LNCAP (cell line): Measurements from ENCODE around the gene C6orf120.

Experiments
- CTCF ChIP-seq: fragments of 450-650 bp; IDR thresholded peaks from 2 replicates; pipeline ENCODE4 v1.5.1; 2017; ENCODE audit warnings: mild to moderate bottlenecking

The C6orf120 gene

DNA sequence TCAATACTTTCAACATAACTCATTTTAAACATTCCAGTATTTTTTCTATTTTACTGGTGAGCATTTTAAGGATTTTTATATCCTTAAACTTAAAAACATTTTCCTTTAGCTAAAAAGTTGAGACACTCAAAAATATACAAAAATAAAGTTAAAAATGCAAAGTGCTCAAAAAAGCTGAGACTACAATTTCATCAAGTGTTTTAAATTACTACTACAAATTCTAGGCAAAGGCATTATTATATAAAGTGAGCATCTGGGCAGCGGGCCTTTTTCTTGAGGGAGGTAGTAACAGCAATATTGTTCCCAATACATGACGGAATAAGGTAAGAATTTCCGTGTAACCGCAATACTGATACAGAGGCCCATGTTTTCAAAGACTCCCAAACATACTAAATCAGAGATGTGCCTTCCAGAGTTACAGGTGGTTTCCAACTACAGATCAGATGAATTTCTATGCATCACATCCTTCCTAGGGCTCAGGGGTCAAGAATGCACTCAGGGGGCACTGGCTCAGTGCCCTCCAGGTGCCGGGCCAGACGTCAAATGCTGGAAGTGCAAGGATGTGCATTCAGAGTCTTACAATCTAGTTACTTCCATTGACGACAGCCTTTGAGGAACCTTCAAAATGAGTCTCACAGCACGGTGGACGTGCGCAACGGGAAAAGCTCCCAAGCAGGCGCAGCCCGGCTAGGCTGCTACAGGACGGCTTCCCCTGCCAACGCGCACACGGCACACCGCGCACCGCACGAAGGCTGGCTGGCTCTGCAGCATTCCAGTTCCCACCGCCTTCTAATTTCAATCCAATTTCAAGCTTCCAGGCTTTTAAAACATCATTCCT, 20.7 kb downstream of the C6orf120 start:
- no peak for TF ChIP-seq CTCF

DNA sequence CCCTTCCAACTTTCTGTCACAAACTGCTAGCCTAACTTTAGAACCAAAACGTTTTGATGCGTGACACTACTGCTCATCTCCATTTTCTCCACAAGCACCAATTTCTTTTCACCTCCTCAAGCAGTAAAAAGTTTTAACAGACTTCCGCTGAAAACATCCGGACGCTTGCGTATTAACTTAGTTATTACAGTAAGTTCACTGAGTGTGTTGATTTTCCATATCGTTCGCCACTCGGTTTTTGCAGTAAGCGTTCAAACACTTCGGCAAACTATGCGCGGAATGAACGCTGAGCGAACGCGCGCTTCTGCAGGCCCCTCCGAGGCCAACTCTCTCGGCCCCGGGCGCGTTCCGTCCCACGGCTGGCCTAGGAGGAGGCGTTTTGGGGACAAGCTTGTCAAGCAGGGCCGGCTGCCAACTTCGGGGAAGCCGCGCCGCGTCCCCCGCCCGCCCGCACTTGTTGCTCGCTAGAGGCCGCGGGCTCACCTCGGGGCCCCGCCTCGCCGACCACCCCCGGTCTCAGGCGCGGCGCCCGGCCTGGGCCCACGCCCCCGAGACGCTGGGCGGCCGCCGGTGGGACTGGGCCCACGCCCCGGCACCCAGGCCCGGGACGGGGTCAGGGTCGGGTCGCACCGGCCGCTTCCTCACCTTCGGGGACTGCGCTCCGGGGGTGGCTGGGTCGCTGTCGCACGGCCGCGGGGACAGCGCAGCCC, 21.4 kb downstream of the C6orf120 start:
- TF ChIP-seq CTCF: no peak

DNA sequence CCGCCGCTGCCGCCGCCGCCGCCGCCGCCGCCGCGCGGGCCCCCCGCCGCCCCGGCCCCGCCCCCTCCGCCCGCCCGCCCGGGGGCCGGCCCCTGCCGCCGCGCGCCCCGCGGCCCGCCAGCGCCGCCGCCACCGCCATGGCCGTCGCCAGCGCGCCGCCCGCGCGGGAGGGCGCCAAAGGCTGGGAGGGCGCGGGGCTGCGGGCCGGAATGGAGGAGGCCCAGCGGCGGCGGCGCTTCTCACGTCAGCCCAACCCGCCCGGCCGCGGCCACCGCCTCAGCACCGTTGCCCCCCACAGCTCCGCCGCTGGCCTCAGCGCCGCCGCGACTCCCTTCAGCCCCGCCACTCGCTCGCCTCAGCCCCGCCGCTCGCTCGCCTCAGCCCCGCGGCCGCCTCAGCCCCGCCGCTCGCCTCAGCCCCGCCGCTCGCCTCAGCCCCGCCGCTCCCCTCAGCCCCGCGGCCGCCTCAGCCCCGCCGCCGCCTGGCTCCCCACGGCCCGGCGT, 22.1 kb downstream of the C6orf120 start:
- TF ChIP-seq CTCF: no peak

- TF ChIP-seq CTCF: no peak
Measured at GRCh38 chr6:169724494-169725124, 22.7 kb downstream of the C6orf120 start, which contains the start of gene PHF10. PHF10 (minus strand) TSS chr6:169724500; CDS start chr6:169723931, 569 bp downstream.

- no peak for TF ChIP-seq CTCF
Measured at GRCh38 chr6:169725125-169726048, 23.5 kb downstream of the C6orf120 start.

DNA sequence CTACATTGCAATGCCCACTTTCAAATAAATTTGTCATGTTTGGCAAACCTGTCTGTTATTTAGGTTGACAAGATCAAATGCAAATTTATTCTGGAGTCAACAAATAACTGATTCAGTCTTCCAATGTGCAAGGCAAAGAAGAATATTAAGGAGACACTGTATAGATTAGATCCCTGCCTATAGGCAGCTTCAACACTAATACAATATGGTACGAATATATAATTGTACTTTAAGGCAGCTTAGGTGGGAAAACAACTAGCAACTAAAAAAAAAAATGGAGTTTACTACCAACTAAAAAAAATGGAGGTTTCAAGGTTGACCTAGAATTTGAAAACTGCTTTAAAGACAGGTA, 24.1 kb downstream of the C6orf120 start:
- TF ChIP-seq CTCF: no peak

DNA sequence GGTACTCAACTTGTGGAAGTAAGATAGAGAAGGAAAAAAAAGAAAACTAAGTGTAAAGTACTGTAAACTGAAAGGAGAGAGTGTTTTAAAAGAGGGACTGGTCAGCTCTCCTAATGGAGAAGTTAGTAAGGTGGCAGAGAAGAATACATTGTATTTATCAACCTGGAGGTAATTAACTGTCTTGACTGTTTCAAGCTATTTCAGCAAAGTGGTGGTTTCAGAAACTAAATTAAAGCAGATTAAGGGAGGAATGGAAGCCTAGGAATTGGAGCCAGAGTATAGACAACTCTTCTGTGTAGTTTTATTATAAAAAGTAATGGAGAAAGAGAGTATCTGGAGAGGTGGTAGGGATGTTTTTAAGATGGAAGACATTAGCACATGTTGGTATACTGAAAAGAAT, 25.0 kb downstream of the C6orf120 start:
- TF ChIP-seq CTCF: no peak
